IMR-90 (cell line): ENCODE results near the gene GRM5. TPM values are rescaled to one million over a fixed set of nuclear protein-coding genes. Genes with fewer than 3 reads are reported as not detected.
A peak's percentile ranks its signal among the peaks of the same experiment; 100 is the strongest.

Experiments
- ATAC-seq: fragments of 200-7000 bp; cut with Tn5 transposase; 2 replicates; pipeline ENCODE4 v1.9.1; 2020; ENCODE audit warnings: low read depth, mild to moderate bottlenecking, moderate library complexity
- BruUV-seq: library from RNA; stranded (reverse); fragments of 400-500 nt; replicated peaks from 2 replicates; lab custom pipeline; 2021; lab: Mats Ljungman, UMichigan
- CTCF ChIA-PET: fragments of 300-600 bp; formaldehyde crosslinking; extraction: SDS; loops from one replicate; lab custom pipeline; 2021; ENCODE audit warnings: antibody characterized with exemption; lab: Yijun Ruan, JAX
- POLR2A ChIA-PET: fragments of 300-600 bp; sonication (Branson Sonifier 250); formaldehyde crosslinking; loops from one replicate; lab custom pipeline; 2022; ENCODE audit warnings: antibody characterized with exemption; ENCODE audit not compliant: unreplicated experiment; lab: Charles Lee
- DNase-seq: peaks from one replicate; pipeline ENCODE4 v3.0.0; 2013
- H2AFZ ChIP-seq: replicated peaks from 2 replicates; pipeline ENCODE3; 2013; ENCODE audit warnings: low read length, mild to moderate bottlenecking; ENCODE audit not compliant: poor library complexity
- H2AK5ac ChIP-seq: 2 replicates; pipeline ENCODE4 v1.6.1; 2013; ENCODE audit warnings: low read depth, low read length, inconsistent platforms
- H2AK9ac ChIP-seq: replicated peaks from 2 replicates; pipeline ENCODE3; 2013; ENCODE audit warnings: mild to moderate bottlenecking, low read depth, low read length, moderate library complexity; ENCODE audit not compliant: poor library complexity
- H2BK120ac ChIP-seq: 2 replicates; pipeline ENCODE4 v1.6.1; 2013; ENCODE audit warnings: low read depth, low read length, inconsistent platforms
- H2BK15ac ChIP-seq: 3 replicates; pipeline ENCODE4 v1.6.1; 2013; ENCODE audit warnings: low read depth, low read length, inconsistent platforms
- H2BK20ac ChIP-seq: 2 replicates; pipeline ENCODE4 v1.6.1; 2013; ENCODE audit warnings: low read depth, mild to moderate bottlenecking, inconsistent platforms, low read length, moderate library complexity
- H2BK5ac ChIP-seq: 2 replicates; pipeline ENCODE4 v1.6.1; 2013; ENCODE audit warnings: mild to moderate bottlenecking, low read depth, low read length, inconsistent platforms; ENCODE audit not compliant: poor library complexity, severe bottlenecking
- H3K14ac ChIP-seq: replicated peaks from 2 replicates; pipeline ENCODE4 v1.6.1; 2013; ENCODE audit warnings: low read depth, low read length, inconsistent platforms
- H3K18ac ChIP-seq: 2 replicates; pipeline ENCODE4 v1.6.1; 2013; ENCODE audit warnings: low read depth, low read length, control low read depth
- H3K23ac ChIP-seq: 2 replicates; pipeline ENCODE4 v1.6.1; 2013; ENCODE audit warnings: low read depth, low read length, inconsistent platforms
- H3K27ac ChIP-seq: 2 replicates; pipeline ENCODE4 v1.5.1; 2013; ENCODE audit warnings: mild to moderate bottlenecking, control low read depth, low read length; ENCODE audit not compliant: insufficient read depth
- H3K27me3 ChIP-seq: 2 replicates; pipeline ENCODE4 v1.6.1; 2013; ENCODE audit warnings: low read length; ENCODE audit not compliant: control insufficient read depth, insufficient read depth
- H3K36me3 ChIP-seq: 2 replicates; pipeline ENCODE4 v1.6.1; 2013; ENCODE audit warnings: low read length, mixed read lengths; ENCODE audit not compliant: control insufficient read depth, insufficient read depth
- H3K4ac ChIP-seq: 2 replicates; pipeline ENCODE4 v1.6.1; 2013; ENCODE audit warnings: low read depth, low read length, inconsistent platforms
- H3K4me1 ChIP-seq: 2 replicates; pipeline ENCODE4 v1.6.1; 2013; ENCODE audit warnings: low read length, mixed read lengths; ENCODE audit not compliant: control insufficient read depth, insufficient read depth
- H3K4me2 ChIP-seq: 2 replicates; pipeline ENCODE4 v1.6.1; 2013; ENCODE audit warnings: low read depth, mild to moderate bottlenecking, control low read depth, low read length, moderate library complexity
- H3K4me3 ChIP-seq: 2 replicates; pipeline ENCODE4 v1.5.1; 2013; ENCODE audit warnings: low read depth, mild to moderate bottlenecking, control low read depth, low read length, moderate library complexity; ENCODE audit not compliant: insufficient read depth
- H3K56ac ChIP-seq: 2 replicates; pipeline ENCODE4 v1.6.1; 2013; ENCODE audit warnings: low read length, inconsistent platforms; ENCODE audit not compliant: insufficient read depth; ENCODE audit errors: extremely low read depth
- H3K79me1 ChIP-seq, 2 experiments: 2 replicates each; pipeline ENCODE4 v1.6.1; 2013; ENCODE audit warnings: low read length in 2 of 2, inconsistent platforms in 1 of 2, low read depth in 1 of 2
- H3K9ac ChIP-seq: 2 replicates; pipeline ENCODE4 v1.6.1; 2013; ENCODE audit warnings: low read depth, low read length, control low read depth
- H3K9me1 ChIP-seq: 2 replicates; pipeline ENCODE4 v1.6.1; 2013; ENCODE audit warnings: low read length, inconsistent platforms; ENCODE audit not compliant: insufficient read depth
- H3K9me3 ChIP-seq: 2 replicates; pipeline ENCODE4 v1.6.1; 2013; ENCODE audit warnings: low read length; ENCODE audit not compliant: control insufficient read depth, insufficient read depth
- H4K20me1 ChIP-seq: 2 replicates; pipeline ENCODE4 v1.6.1; 2013; ENCODE audit warnings: low read length, inconsistent platforms; ENCODE audit not compliant: insufficient read depth
- H4K5ac ChIP-seq: 2 replicates; pipeline ENCODE4 v1.6.1; 2013; ENCODE audit warnings: mild to moderate bottlenecking, low read depth, low read length, control low read depth
- H4K8ac ChIP-seq, 2 experiments: 2 replicates each; pipeline ENCODE4 v1.6.1; 2013; ENCODE audit warnings: low read depth in 2 of 2, low read length in 2 of 2, control low read depth in 1 of 2, inconsistent platforms in 1 of 2
- H4K91ac ChIP-seq: 2 replicates; pipeline ENCODE4 v1.6.1; 2013; ENCODE audit warnings: low read depth, low read length, inconsistent platforms; ENCODE audit not compliant: insufficient read depth
- BHLHE40 ChIP-seq: fragments of 150-350 bp; IDR thresholded peaks from 2 replicates; pipeline ENCODE4 v1.6.1; 2016; ENCODE audit warnings: mild to moderate bottlenecking, low read depth, low read length
- FOS ChIP-seq: fragments of 150-350 bp; IDR thresholded peaks from 2 replicates; pipeline ENCODE4 v1.6.1; 2016; ENCODE audit warnings: low read depth, low read length
- MXI1 ChIP-seq: IDR thresholded peaks from 2 replicates; pipeline ENCODE4 v1.6.1; 2012; ENCODE audit warnings: low read depth, mild to moderate bottlenecking, low read length, moderate library complexity, borderline replicate concordance
- NFE2L2 ChIP-seq: fragments of 150-350 bp; IDR thresholded peaks from 2 replicates; pipeline ENCODE4 v1.6.1; 2016; ENCODE audit warnings: low read depth, mild to moderate bottlenecking, low read length
- POLR2A ChIP-seq: IDR thresholded peaks from 2 replicates; pipeline ENCODE4 v1.6.1; 2012; ENCODE audit warnings: mild to moderate bottlenecking, low read depth, low read length
- RAD21 ChIP-seq: IDR thresholded peaks from 2 replicates; pipeline ENCODE4 v1.6.1; 2012; ENCODE audit warnings: low read length, improper control_type of control experiment
- WGBS, 2 experiments: methylation state at CpG; one replicate each; pipeline versions ENCODE4 v1.1.5 to v1.1.7; 2013; ENCODE audit warnings: missing lambda C conversion rate in 2 of 2; ENCODE audit not compliant: insufficient read length in 1 of 2; ENCODE audit errors: extremely low coverage in 2 of 2; 5-methylcytosine and 5-hydroxymethylcytosine counted together
- dilution Hi-C: fragments of 300-500 bp; cut with HindIII; formaldehyde crosslinking; loops from one replicate; pipeline ENCODE4 v1.14.3; 2018; ENCODE audit warnings: low sequenced_read_pairs; ENCODE audit not compliant: unreplicated experiment
- in situ Hi-C: fragments of 300-500 bp; cut with MboI; formaldehyde crosslinking; loops from 3 replicates; pipeline ENCODE4 v1.14.3; 2019; ENCODE audit warnings: low sequenced_read_pairs, inconsistent platforms, mixed read lengths
- intact Hi-C: fragments of 100-400 bp; cut with micrococcal nuclease; formaldehyde crosslinking; loops from 2 replicates; pipeline ENCODE4 v1.10.0; 2022
- polyA plus RNA-seq, 3 experiments: library from polyadenylated mRNA; depleted of rRNA; stranded (reverse); fragments of >200 nt; gene quantifications; 2 replicates each; pipeline ENCODE4 v1.2.3, GENCODE V29; 2012; ENCODE audit warnings: low replicate concordance in 1 of 3
- total RNA-seq: library from RNA; depleted of rRNA; stranded (reverse); fragments of >200 nt; gene quantifications from 2 replicates; pipeline ENCODE4 v1.2.3, GENCODE V29; 2012
- TF ChIP-seq, protein P1 (sequence below): fragments of 150-350 bp; IDR thresholded peaks from 2 replicates; pipeline ENCODE4 v1.6.1; 2017; ENCODE audit warnings: mild to moderate bottlenecking, antibody characterized with exemption, low read length, low read depth
- TF ChIP-seq, protein P2 (sequence below): conservative IDR thresholded peaks from 2 replicates; pipeline ENCODE4 v1.5.1; 2012; ENCODE audit warnings: mild to moderate bottlenecking, low read depth, low read length, improper control_type of control experiment

Gene GRM5
- total and polyA plus RNA-seq, 2 of the 4 experiments (the other 2 are of a cell fraction): under 0.01 TPM

DNA sequence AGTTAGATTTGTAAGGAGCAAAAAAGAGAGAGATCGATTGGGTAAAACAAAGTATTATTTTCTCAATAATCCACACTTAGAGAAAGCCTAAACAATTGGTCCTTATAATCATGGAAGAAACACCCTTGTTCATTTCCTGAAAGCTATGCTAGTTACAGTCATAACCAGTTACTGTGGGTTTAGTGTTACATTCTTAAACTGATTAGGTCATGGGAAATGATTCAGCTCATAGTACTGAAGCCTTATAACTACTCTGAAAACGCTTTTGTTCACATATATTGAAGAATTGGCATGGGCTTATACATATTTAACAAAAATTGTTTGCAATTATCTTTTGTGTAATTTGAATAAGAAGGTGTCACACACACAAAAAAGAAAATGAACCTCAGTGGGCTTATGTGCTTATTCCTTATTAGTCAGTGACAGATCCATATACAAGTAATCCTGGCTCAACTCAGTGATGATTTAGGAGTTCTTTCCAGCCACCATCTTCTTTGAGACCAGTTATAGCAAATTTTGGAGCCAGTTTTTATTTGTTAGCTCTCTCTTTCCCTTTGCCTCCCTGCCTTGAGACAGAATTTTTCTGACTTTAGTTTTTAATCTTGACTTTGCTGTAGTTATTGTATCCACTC lies 529.8 kb downstream of the GRM5 start:
- intact Hi-C loops: loop anchor here (2.0 kb wide), 4 partner anchors 15 to 199 kb away; partner anchors contain the start of gene CTSC
- H2BK120ac ChIP-seq: peak overlapping the region; percentile 100
- no peak overlapping the region for H2AFZ ChIP-seq
- ChIA-PET POLR2A (interaction anchor here (2.0 kb wide), 1 partner anchor 216 kb away, joined by 4 read pairs; no protein-coding TSS in a partner anchor), CTCF (interaction anchor here (0.6 kb wide), 1 partner anchor 19 kb away, joined by 3 read pairs; no protein-coding TSS in a partner anchor)
- H3K18ac ChIP-seq: peak overlapping the region; percentile 97
- no peak overlapping the region for H2AK9ac ChIP-seq
- H4K91ac ChIP-seq: peak overlapping the region; percentile 99
- H3K4me2 ChIP-seq: peak overlapping the region; percentile 25; the same call in 1 of the 2 replicates
- TF ChIP-seq MXI1: no peak
- no peak for TF ChIP-seq BHLHE40
- no peak for TF ChIP-seq RAD21
- TF ChIP-seq FOS: peak; percentile 86
- TF ChIP-seq, protein P1, sequence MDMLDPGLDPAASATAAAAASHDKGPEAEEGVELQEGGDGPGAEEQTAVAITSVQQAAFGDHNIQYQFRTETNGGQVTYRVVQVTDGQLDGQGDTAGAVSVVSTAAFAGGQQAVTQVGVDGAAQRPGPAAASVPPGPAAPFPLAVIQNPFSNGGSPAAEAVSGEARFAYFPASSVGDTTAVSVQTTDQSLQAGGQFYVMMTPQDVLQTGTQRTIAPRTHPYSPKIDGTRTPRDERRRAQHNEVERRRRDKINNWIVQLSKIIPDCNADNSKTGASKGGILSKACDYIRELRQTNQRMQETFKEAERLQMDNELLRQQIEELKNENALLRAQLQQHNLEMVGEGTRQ: no peak
- TF ChIP-seq NFE2L2: peak; percentile 32; the same call in 1 of the 2 replicates
- TF ChIP-seq, protein P2, sequence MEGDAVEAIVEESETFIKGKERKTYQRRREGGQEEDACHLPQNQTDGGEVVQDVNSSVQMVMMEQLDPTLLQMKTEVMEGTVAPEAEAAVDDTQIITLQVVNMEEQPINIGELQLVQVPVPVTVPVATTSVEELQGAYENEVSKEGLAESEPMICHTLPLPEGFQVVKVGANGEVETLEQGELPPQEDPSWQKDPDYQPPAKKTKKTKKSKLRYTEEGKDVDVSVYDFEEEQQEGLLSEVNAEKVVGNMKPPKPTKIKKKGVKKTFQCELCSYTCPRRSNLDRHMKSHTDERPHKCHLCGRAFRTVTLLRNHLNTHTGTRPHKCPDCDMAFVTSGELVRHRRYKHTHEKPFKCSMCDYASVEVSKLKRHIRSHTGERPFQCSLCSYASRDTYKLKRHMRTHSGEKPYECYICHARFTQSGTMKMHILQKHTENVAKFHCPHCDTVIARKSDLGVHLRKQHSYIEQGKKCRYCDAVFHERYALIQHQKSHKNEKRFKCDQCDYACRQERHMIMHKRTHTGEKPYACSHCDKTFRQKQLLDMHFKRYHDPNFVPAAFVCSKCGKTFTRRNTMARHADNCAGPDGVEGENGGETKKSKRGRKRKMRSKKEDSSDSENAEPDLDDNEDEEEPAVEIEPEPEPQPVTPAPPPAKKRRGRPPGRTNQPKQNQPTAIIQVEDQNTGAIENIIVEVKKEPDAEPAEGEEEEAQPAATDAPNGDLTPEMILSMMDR: no peak
- TF ChIP-seq POLR2A: no peak
- peak overlapping the region; percentile 98; the same call in 1 of the 2 replicates for H4K5ac ChIP-seq
- peak overlapping the region; percentile 94 for H3K14ac ChIP-seq
- peak; percentile 97 for ATAC-seq
- H2BK5ac ChIP-seq: peak overlapping the region; percentile 96
- peak overlapping the region; percentile 96 for H3K56ac ChIP-seq
- WGBS, 2 experiments: 86% methylated on average over 1 of the region's 2 CpGs; no CpG with 5 or more reads in 1 of the 2 experiments
- no peaks in the 10 kb centered on the region for H3K27me3 ChIP-seq
- no peak overlapping the region for H3K9ac ChIP-seq
- H3K4me1 ChIP-seq: peaks cover 8% of the 10 kb centered on the region
- dilution Hi-C loops: loop anchor here (25.0 kb wide), 1 partner anchor 524 kb away; no protein-coding TSS in a partner anchor
- peak overlapping the region; percentile 97 for H3K27ac ChIP-seq
- no peaks in the 10 kb centered on the region for H3K79me1 ChIP-seq
- H4K20me1 ChIP-seq: no peaks in the 10 kb centered on the region
- no TSS peak for BruUV-seq
- H3K9me1 ChIP-seq: no peaks in the 10 kb centered on the region
- no peaks in the 10 kb centered on the region for H3K9me3 ChIP-seq
- peak overlapping the region; percentile 80 for H3K23ac ChIP-seq
- peak; percentile 92 for DNase-seq
- H2BK20ac ChIP-seq: peak overlapping the region; percentile 99
- H3K4ac ChIP-seq: peak overlapping the region; percentile 92
- H3K36me3 ChIP-seq: no peaks in the 10 kb centered on the region
- peak overlapping the region; percentile 98 for H2BK15ac ChIP-seq
- in situ Hi-C loops: loop anchor here (25.0 kb wide), 2 partner anchors 224 to 524 kb away; no protein-coding TSS in a partner anchor
- peak overlapping the region; percentile 96 for H2AK5ac ChIP-seq
- H3K4me3 ChIP-seq: no peak overlapping the region
- H4K8ac ChIP-seq: peak overlapping the region; percentile 93 to 95
